HL-60 (cell line): ENCODE measurements around the gene RBM23.

Source experiments
- CTCF ChIP-seq: IDR thresholded peaks from one replicate; pipeline ENCODE4 v1.5.1; 2011; ENCODE audit warnings: low read length, control low read depth, inconsistent platforms; ENCODE audit not compliant: insufficient read depth
- REST ChIP-seq: IDR thresholded peaks from 2 replicates; pipeline ENCODE4 v1.6.1; 2012; ENCODE audit warnings: low read depth; ENCODE audit not compliant: insufficient replicate concordance

- TF ChIP-seq CTCF: no peak
- no peak for TF ChIP-seq REST
Measured at GRCh38 chr14:22888662-22889061, 30.3 kb downstream of the RBM23 start.
